ENCODE data around the gene CAMK2A.
"Not testable (repeated sequence)": the region's sequence is repeated elsewhere in the genome, so short reads cannot be mapped to it uniquely, and the experiment has no call there.

Gene CAMK2A

DNA sequence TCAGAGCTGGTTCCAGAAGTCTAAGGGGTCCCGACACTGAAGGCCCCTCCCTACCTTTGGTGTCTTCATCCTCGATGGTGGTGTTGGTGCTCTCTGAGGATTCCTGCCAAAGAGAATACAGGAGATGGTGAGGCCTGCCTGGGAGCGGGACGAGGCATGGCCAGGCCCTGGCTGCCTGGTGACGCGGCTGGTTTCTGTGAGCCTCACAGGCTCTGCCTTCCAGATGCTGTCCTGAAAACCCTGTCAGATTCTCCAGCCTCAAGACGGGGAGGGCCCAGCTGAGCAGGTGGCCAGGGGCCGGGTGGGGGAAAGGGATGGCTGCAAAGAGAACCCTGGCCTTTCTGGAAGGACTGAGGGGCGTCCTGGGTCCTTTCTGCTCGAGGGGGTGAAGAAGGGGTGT is 50.9 kb downstream of the CAMK2A start:
- TF ChIP-seq, protein P1, sequence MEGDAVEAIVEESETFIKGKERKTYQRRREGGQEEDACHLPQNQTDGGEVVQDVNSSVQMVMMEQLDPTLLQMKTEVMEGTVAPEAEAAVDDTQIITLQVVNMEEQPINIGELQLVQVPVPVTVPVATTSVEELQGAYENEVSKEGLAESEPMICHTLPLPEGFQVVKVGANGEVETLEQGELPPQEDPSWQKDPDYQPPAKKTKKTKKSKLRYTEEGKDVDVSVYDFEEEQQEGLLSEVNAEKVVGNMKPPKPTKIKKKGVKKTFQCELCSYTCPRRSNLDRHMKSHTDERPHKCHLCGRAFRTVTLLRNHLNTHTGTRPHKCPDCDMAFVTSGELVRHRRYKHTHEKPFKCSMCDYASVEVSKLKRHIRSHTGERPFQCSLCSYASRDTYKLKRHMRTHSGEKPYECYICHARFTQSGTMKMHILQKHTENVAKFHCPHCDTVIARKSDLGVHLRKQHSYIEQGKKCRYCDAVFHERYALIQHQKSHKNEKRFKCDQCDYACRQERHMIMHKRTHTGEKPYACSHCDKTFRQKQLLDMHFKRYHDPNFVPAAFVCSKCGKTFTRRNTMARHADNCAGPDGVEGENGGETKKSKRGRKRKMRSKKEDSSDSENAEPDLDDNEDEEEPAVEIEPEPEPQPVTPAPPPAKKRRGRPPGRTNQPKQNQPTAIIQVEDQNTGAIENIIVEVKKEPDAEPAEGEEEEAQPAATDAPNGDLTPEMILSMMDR (IDR thresholded peaks at IDR 0.05; ENCODE audit: borderline replicate concordance, insufficient read depth, low read depth, low read length), result no peak
- H3K4me3 ChIP-seq (ENCODE audit: low read depth, low read length), result no peak overlapping the region

- no peak overlapping the region for H3K4me3 ChIP-seq (ENCODE audit: low read depth, low read length)
- TF ChIP-seq, protein P1 (IDR thresholded peaks at IDR 0.05; ENCODE audit: borderline replicate concordance, insufficient read depth, low read depth, low read length), result no peak
Measured at GRCh38 chr5:150236981-150237754, 52.4 kb downstream of the CAMK2A start.

- H3K4me3 ChIP-seq (ENCODE audit: low read depth, low read length), result no peak overlapping the region
Measured at GRCh38 chr5:150236313-150236712, 53.3 kb downstream of the CAMK2A start.

GRCh38 chr5:150235500-150235854 is 54.1 kb downstream of the CAMK2A start:
- TF ChIP-seq, protein P1 (IDR thresholded peaks at IDR 0.05; ENCODE audit: borderline replicate concordance, insufficient read depth, low read depth, low read length), result no peak
- H3K4me3 ChIP-seq (ENCODE audit: low read depth, low read length), result no peak overlapping the region

More at GRCh38 chr5:150236313-150236712, 53.3 kb downstream of the CAMK2A start:
- TF ChIP-seq, protein P1 (IDR thresholded peaks at IDR 0.05; ENCODE audit: borderline replicate concordance, insufficient read depth, low read depth, low read length), result no peak

- H3K4me3 ChIP-seq (ENCODE audit: low read depth, low read length), result no peak overlapping the region
- TF ChIP-seq, protein P1 (IDR thresholded peaks at IDR 0.05; ENCODE audit: borderline replicate concordance, insufficient read depth, low read depth, low read length), result no peak
Measured at GRCh38 chr5:150234576-150235499, 54.7 kb downstream of the CAMK2A start.

GRCh38 chr5:150233706-150234105 is 55.9 kb downstream of the CAMK2A start:
- H3K4me3 ChIP-seq (ENCODE audit: low read depth, low read length), result not testable (repeated sequence)

GRCh38 chr5:150230842-150231241 is 58.7 kb downstream of the CAMK2A start:
- H3K4me3 ChIP-seq (ENCODE audit: low read depth, low read length), result no peak overlapping the region
- TF ChIP-seq, protein P1 (IDR thresholded peaks at IDR 0.05; ENCODE audit: borderline replicate concordance, insufficient read depth, low read depth, low read length), result no peak

Measured in GM12875 (cell line).